ENCODE data around the gene PIK3CA.

Gene PIK3CA

GRCh38 chr3:179181993-179182551, 33.9 kb downstream of the PIK3CA start:
- no peak for TF ChIP-seq CTCF (IDR thresholded peaks at IDR 0.05; ENCODE audit: low read depth, low read length, missing control alignments)
- no peak overlapping the region for H3K4me3 ChIP-seq (ENCODE audit: low read depth, low read length)
- DNase-seq (ENCODE audit: low read depth): no peak

- no peak overlapping the region for H3K4me3 ChIP-seq (ENCODE audit: low read depth, low read length)
- no peak for TF ChIP-seq CTCF (IDR thresholded peaks at IDR 0.05; ENCODE audit: low read depth, low read length, missing control alignments)
- no peak for DNase-seq (ENCODE audit: low read depth)
Observed at GRCh38 chr3:179182902-179183301, 34.7 kb downstream of the PIK3CA start.

GRCh38 chr3:179184826-179185225, 36.7 kb downstream of the PIK3CA start:
- H3K4me3 ChIP-seq (ENCODE audit: low read depth, low read length): no peak overlapping the region
- DNase-seq (ENCODE audit: low read depth): no peak
- no peak for TF ChIP-seq CTCF (IDR thresholded peaks at IDR 0.05; ENCODE audit: low read depth, low read length, missing control alignments)

- TF ChIP-seq CTCF (IDR thresholded peaks at IDR 0.05; ENCODE audit: low read depth, low read length, missing control alignments): no peak
- DNase-seq (ENCODE audit: low read depth): no peak
- no peak overlapping the region for H3K4me3 ChIP-seq (ENCODE audit: low read depth, low read length)
Observed at GRCh38 chr3:179186426-179186825, 38.3 kb downstream of the PIK3CA start.

GRCh38 chr3:179189759-179190158, 41.6 kb downstream of the PIK3CA start:
- no peak overlapping the region for H3K4me3 ChIP-seq (ENCODE audit: low read depth, low read length)
- DNase-seq (ENCODE audit: low read depth): no peak
- no peak for TF ChIP-seq CTCF (IDR thresholded peaks at IDR 0.05; ENCODE audit: low read depth, low read length, missing control alignments)

GRCh38 chr3:179190581-179190980, 42.4 kb downstream of the PIK3CA start:
- no peak for TF ChIP-seq CTCF (IDR thresholded peaks at IDR 0.05; ENCODE audit: low read depth, low read length, missing control alignments)
- DNase-seq (ENCODE audit: low read depth): no peak
- no peak overlapping the region for H3K4me3 ChIP-seq (ENCODE audit: low read depth, low read length)

- DNase-seq (ENCODE audit: low read depth): no peak
- H3K4me3 ChIP-seq (ENCODE audit: low read depth, low read length): no peak overlapping the region
- no peak for TF ChIP-seq CTCF (IDR thresholded peaks at IDR 0.05; ENCODE audit: low read depth, low read length, missing control alignments)
Observed at GRCh38 chr3:179192542-179192941, 44.4 kb downstream of the PIK3CA start.
